ENCODE results near the gene BLOC1S2.

- TF ChIP-seq EP300 (IDR thresholded peaks at IDR 0.05) = no peak
- no peak for TF ChIP-seq CTCF (IDR thresholded peaks at IDR 0.05)
Observed at GRCh38 chr10:100318207-100318606, 31.7 kb upstream of the BLOC1S2 start.

Data from esophagus muscularis mucosa (tissue), 3 donors.